Right cardiac atrium (tissue), 5 donors: Measurements from ENCODE around the gene CPPED1. TPM values are rescaled to one million over a fixed set of nuclear protein-coding genes. Genes with fewer than 3 reads are reported as not detected.

Experiments
- ATAC-seq, 2 donors: fragments of 200-7000 bp; cut with Tn5 transposase; one replicate each; pipeline versions ENCODE4 v1.8.0 to v1.9.1; 2020; ENCODE audit warnings: moderate library complexity in 2 of 2, mild to moderate bottlenecking in 1 of 2
- DNase-seq, 3 donors: peaks; one replicate each; pipeline ENCODE4 v3.0.0-alpha.2; 2020
- H3K27ac ChIP-seq: one replicate; pipeline ENCODE4 v1.5.1; 2013; ENCODE audit warnings: mild to moderate bottlenecking, low read length, control low read depth, moderate library complexity
- H3K27me3 ChIP-seq: one replicate; pipeline ENCODE4 v1.6.1; 2013; ENCODE audit not compliant: control insufficient read depth, insufficient read depth
- H3K4me1 ChIP-seq: one replicate; pipeline ENCODE4 v1.6.1; 2013; ENCODE audit warnings: low read length; ENCODE audit not compliant: control insufficient read depth, insufficient read depth
- H3K4me3 ChIP-seq: one replicate; pipeline ENCODE4 v1.5.1; 2013; ENCODE audit warnings: low read length, control low read depth
- H3K9me3 ChIP-seq: one replicate; pipeline ENCODE4 v1.6.1; 2013; ENCODE audit warnings: low read length; ENCODE audit not compliant: control insufficient read depth
- WGBS: extraction: QIAGEN DNeasy Blood & Tissue Kit; methylation state at CpG from one replicate; pipeline ENCODE4 v1.1.7; 2013; 5-methylcytosine and 5-hydroxymethylcytosine counted together
- intact Hi-C, 4 donors: fragments of 100-400 bp; cut with DNase I; formaldehyde crosslinking; loops; one replicate each; pipeline versions ENCODE4 v1.11.0 to v1.14.0; 2022 to 2023
- polyA plus RNA-seq: library from polyadenylated mRNA; stranded (reverse); fragments of 200-250 nt; gene quantifications from one replicate; pipeline ENCODE4 v1.2.3, GENCODE V29; 2013
- total RNA-seq, 4 donors: library from RNA; stranded (reverse); fragmentation: NEBNext Ultra II Directional; extraction: Animal tissue kit (Norgen Biotek cat#: 25700); gene quantifications; one replicate each; pipeline ENCODE4 v1.2.1, GENCODE V29; 2021
- donor health status: healthy with polysubstance abuse.
- donor health status: DM: no; HTN: yes; CAD: no.
- donor health status: DM: no; HTN: no; CAD: no.
- donor health status: DM: no; HTN: yes; CAD: no; lungs with severe emphysema.
- donor health status: DM: yes; HTN: yes; CAD: no.

Gene CPPED1
- total and polyA plus RNA-seq, 5 donors: 6.5 to 13.0 (median 11.7) TPM

DNA sequence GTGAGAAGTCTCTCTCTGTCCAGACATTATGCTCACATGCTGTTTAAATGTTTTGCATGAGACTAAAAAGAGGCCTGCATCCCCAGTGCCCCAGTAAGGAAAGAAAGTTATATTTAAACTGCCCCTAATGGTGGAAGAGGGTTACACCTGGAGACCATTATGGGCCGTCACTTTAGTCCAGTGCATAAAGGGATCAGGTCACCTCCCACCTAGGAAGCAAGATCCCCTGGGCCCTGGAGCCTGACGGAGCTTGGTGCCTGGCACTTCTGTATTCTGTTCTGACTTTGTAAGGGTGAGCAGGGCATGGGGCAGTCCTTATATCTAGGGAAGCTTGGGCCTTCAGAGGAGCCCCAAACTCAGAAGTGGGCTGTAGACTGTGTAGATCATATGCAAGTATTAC, 67.9 kb downstream of the CPPED1 start:
- no peak for ATAC-seq
- Histone ChIP-seq H3K4me1 (no peaks in the 10 kb centered on the region), H3K27ac (no peak overlapping the region), H3K27me3 (no peaks in the 10 kb centered on the region), H3K9me3 (peaks cover 1% of the 10 kb centered on the region), H3K4me3 (no peak overlapping the region)
- intact Hi-C loops: no loop called here
- no peak for DNase-seq
- WGBS: 90% methylated on average over 2 of the region's 2 CpGs

DNA sequence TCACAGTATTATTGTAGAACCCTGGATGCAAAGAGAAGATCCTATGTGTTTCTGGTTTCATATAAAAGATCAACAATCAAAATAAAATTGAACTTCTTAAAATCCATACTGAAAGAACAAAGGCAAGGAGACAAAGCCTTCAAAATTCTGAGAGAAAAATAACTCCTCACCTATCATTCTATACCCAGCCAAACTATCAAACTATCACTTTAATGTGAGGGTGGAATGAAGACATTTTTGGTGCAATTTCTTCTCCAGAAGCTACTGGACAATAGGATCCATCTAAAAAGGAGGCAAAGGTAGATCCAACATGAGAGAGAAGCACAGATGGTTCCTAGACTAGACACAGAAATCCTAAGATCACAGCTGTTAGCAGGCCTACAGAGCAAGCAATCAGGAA, 71.1 kb downstream of the CPPED1 start:
- H3K4me1 ChIP-seq: no peaks in the 10 kb centered on the region
- no peak overlapping the region for H3K27ac ChIP-seq
- no peak overlapping the region for H3K4me3 ChIP-seq
- intact Hi-C loops: no loop called here
- H3K27me3 ChIP-seq: no peaks in the 10 kb centered on the region
- DNase-seq (no peak), ATAC-seq (no peak)
- no peaks in the 10 kb centered on the region for H3K9me3 ChIP-seq

DNA sequence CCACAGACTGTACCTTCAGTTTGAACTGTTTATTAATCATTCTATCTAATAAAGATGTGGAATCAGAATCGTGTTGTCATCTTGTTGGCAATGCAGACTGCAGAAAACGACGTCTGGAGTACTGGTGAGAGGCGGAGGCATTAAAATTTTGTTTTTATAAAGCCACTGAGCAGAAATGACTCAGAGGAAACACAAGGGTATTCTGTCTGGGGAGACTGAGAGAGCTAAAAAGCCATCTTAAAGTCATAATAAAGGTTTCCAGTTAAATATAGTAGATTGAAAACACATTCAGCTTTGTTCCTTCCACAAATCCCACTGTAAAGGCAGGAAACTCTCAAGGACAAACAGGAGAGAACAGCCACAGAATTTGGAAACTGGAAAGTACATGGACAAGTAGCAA, 74.2 kb downstream of the CPPED1 start:
- H3K9me3 ChIP-seq: no peaks in the 10 kb centered on the region
- H3K27me3 ChIP-seq: no peaks in the 10 kb centered on the region
- H3K4me3 ChIP-seq: no peak overlapping the region
- ATAC-seq: no peak
- H3K27ac ChIP-seq: no peak overlapping the region
- DNase-seq: no peak
- no peaks in the 10 kb centered on the region for H3K4me1 ChIP-seq
- 47% methylated on average over 4 of the region's 4 CpGs for WGBS
- intact Hi-C loops: no loop called here

DNA sequence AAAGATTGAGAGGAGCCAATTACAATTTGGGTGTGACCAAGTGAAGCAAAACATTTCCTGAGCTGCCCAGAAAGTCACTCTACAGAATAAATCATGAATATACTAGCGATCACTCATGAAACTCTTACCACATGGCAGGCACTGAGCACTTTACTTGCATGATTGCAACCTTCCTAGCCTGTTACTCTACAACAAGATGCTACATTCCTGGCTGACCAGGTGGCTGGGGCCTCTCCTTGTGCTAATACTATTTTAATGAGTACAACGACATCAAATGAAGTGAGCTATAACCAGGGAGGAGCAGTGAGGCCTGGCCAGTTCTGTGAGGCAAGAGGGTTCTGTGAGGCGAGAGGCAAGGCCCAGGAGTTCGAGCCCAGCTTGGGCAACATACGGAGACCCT, 75.2 kb downstream of the CPPED1 start:
- intact Hi-C loops: no loop called here
- Histone ChIP-seq H3K4me3 (no peak overlapping the region), H3K27ac (no peak overlapping the region), H3K4me1 (no peaks in the 10 kb centered on the region), H3K27me3 (no peaks in the 10 kb centered on the region), H3K9me3 (no peaks in the 10 kb centered on the region)
- WGBS: 85% methylated on average over 5 of the region's 5 CpGs
- ATAC-seq (no peak), DNase-seq (no peak)

DNA sequence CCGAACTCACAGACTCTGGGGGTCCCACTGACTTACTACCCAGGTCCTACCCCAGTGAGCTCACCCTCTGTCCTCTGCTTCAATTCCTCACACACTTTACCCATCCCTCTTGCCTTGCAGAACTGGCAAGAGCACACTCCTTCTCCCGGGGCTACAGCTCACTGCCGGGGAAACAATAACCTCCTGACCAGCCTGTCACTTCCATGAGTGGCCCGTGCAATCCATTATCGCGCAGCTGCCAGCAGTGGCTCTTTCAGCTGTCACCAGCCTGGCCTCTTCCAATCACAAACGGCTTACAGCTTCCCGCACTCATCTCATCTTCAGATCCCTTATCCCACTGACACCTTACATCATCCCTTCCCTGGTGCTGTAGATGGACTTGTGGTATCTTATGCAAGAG, 79.5 kb downstream of the CPPED1 start:
- H3K4me1 ChIP-seq: no peaks in the 10 kb centered on the region
- intact Hi-C loops: no loop called here
- peak; percentile 66 to 70 for ATAC-seq
- H3K27ac ChIP-seq: no peak overlapping the region
- peak in 1 of 3 donors; percentile 49 for DNase-seq
- H3K4me3 ChIP-seq: no peak overlapping the region
- WGBS: 60% methylated on average over 8 of the region's 8 CpGs
- H3K9me3 ChIP-seq: no peaks in the 10 kb centered on the region
- H3K27me3 ChIP-seq: no peaks in the 10 kb centered on the region

DNA sequence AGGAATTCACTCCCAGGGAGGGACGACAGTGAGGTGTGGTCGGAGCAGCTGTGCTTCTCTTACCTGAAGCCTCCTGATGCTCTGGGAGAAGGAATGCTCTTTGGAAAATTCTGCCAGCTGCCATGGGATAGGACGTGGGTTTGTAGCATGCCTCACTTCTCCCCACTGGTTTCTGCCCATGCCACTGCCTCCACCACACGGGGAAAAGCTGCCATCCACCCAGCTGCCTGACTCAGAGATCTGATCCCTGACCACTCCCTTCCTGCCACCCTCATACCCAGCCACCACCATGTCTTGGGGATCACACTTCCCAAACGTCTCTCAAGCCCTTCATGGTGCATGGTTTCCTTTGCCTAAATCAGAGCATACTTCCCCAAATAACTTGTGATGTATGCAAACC, 80.0 kb downstream of the CPPED1 start:
- Histone ChIP-seq H3K27me3 (no peaks in the 10 kb centered on the region), H3K27ac (no peak overlapping the region), H3K9me3 (no peaks in the 10 kb centered on the region), H3K4me3 (no peak overlapping the region), H3K4me1 (no peaks in the 10 kb centered on the region)
- DNase-seq: no peak
- WGBS: 73% methylated on average over 5 of the region's 5 CpGs
- intact Hi-C loops: no loop called here
- ATAC-seq: peak in 1 of 2 donors; percentile 16

DNA sequence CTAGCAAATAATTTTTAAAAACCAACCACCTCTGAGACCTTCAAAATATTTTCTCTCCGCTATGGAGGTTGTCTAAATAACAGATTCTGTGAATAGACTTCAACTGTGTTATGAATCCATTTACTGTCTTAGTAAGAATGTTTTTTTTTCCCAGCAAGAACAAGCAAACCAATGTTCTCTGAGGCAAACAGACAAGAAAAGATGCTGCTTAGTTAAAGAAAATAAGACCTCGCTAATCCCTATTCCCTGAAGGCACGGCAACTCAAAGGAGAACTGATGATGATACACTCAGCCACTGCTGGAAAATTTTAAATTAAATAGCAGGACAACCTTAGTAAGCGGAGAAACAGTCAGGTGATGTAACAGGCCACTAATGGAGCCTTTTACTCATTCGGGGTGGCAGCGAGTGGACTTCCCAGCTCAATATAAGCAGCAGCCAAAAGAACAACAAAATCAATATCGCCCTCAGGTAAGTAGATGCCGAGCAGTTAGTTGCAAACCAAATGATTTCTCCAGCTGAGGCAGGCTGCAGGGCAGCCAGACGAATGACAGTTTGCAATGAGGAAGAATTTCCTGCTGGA, 81.8 kb downstream of the CPPED1 start:
- ATAC-seq: no peak

DNA sequence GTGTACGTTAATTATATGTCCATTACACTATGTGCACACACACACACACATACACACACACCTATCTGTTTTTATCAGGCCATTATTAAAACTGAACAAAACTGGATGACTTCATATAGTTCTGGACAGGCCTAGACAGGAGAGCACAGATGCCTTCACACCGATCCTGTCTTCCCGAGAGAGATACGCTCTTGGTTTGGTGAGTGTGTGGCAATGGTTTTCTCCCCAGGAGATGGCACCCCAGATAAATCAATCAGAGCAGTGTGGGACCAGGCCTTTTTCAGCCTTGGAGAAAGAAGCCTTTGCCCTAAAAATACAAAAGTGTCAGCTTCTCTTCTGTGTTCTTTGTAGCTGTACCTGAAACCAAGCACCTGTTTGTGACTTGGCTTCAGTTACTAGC, 83.7 kb downstream of the CPPED1 start:
- Histone ChIP-seq H3K27ac (no peak overlapping the region), H3K27me3 (no peaks in the 10 kb centered on the region), H3K4me3 (no peak overlapping the region), H3K4me1 (no peaks in the 10 kb centered on the region), H3K9me3 (no peaks in the 10 kb centered on the region)
- intact Hi-C loops: no loop called here
- WGBS: 92% methylated on average over 4 of the region's 4 CpGs
- ATAC-seq (no peak), DNase-seq (no peak)

More for the DNA sequence above, 81.8 kb downstream of the CPPED1 start:
- no peaks in the 10 kb centered on the region for H3K9me3 ChIP-seq
- no peaks in the 10 kb centered on the region for H3K27me3 ChIP-seq
- intact Hi-C loops: no loop called here
- no peak overlapping the region for H3K4me3 ChIP-seq
- WGBS: 86% methylated on average over 9 of the region's 9 CpGs
- H3K27ac ChIP-seq: no peak overlapping the region
- no peak for DNase-seq
- H3K4me1 ChIP-seq: no peaks in the 10 kb centered on the region

DNA sequence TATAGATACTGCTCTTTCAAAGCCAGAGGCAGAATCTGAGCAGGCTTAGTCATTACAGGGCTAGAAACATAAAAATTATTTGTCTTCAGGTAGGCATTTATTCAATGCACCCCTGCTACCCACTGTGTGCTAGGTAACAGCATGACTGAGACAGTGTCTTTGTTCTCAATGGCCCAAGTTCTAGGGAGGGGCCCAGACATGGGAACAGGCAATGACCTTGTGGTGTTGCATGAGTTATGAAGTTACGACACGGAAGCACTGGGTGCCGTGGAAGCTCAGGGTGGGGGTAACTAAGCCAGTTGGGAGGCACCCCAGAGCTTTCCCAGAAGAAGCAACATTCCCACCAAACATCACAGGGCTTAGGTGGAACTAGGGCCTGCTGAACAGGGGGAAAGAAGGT, 87.0 kb downstream of the CPPED1 start:
- no peak for ATAC-seq
- H3K9me3 ChIP-seq: no peaks in the 10 kb centered on the region
- no peaks in the 10 kb centered on the region for H3K27me3 ChIP-seq
- H3K4me3 ChIP-seq: no peak overlapping the region
- H3K4me1 ChIP-seq: no peaks in the 10 kb centered on the region
- intact Hi-C loops: no loop called here
- no peak overlapping the region for H3K27ac ChIP-seq
- 87% methylated on average over 3 of the region's 3 CpGs for WGBS
- no peak for DNase-seq

DNA sequence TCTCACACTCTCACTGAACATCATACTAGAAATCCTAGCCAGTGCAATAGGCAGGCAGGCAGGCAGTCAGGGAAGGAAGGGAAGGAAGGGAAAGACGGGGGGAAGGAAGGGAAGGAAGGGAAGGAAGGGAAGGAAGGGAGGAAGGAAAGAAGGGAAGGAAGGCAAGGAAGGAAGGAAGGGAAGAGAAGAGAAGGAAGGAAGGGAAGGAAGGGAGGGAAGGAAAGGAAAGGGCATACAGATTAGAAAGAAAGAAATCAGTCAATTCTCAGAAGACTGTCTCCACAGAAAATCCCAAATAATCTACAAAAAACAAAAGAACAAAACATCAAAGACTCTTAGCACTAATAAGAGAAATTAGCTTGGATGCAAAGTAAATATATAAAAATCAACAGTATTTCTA, 93.9 kb downstream of the CPPED1 start:
- intact Hi-C loops: no loop called here
- no peak overlapping the region for H3K4me3 ChIP-seq
- no peaks in the 10 kb centered on the region for H3K27me3 ChIP-seq
- no peak overlapping the region for H3K27ac ChIP-seq
- H3K4me1 ChIP-seq: no peaks in the 10 kb centered on the region
- WGBS: 38% methylated on average over 1 of the region's 1 CpG
- no peaks in the 10 kb centered on the region for H3K9me3 ChIP-seq
- ATAC-seq (no peak), DNase-seq (no peak)

DNA sequence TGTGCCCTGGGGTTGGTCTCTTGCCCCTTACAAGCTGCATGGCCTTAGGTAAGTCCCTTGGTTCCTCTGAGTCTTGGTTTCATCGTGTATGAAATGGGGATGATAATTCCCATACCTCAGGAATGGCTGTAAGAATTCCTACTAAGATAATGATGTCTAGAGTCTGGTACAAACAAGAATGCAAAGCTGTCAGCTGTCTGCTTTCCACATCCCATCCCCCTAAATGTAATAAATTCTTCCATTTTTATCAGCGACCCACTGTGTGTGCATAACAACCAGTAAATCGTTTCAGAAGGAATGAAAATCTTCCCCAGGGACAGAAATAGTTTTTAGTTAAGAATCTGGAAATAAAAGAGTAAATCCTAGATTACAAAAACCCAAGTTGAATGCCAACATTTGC, 95.4 kb downstream of the CPPED1 start:
- no peak overlapping the region for H3K27ac ChIP-seq
- H3K4me1 ChIP-seq: no peaks in the 10 kb centered on the region
- intact Hi-C loops: no loop called here
- no peak for DNase-seq
- no peaks in the 10 kb centered on the region for H3K27me3 ChIP-seq
- 55% methylated on average over 3 of the region's 3 CpGs for WGBS
- ATAC-seq: no peak
- H3K4me3 ChIP-seq: no peak overlapping the region
- no peaks in the 10 kb centered on the region for H3K9me3 ChIP-seq

DNA sequence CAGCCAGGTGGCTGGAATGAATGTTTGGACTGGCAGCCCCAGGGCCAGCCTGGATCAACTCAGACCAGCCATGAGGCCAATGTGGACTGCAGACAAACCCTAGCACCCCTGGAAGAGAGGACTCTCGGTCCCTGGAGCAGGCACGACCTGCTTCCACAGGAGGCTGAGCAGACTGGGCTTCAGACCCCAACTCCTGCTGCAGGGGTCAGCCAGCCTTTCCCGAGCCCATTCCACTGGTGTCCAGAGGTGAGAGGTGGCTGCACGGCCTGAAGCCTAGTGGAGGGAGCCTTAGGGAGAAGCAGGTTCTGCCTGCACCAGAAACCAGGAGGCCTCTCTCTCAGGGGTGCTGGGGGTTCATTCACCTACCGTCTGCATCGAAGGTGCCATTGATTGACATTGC, 97.1 kb downstream of the CPPED1 start:
- Histone ChIP-seq H3K4me1 (no peaks in the 10 kb centered on the region), H3K4me3 (no peak overlapping the region), H3K27ac (no peak overlapping the region), H3K9me3 (no peaks in the 10 kb centered on the region), H3K27me3 (no peaks in the 10 kb centered on the region)
- DNase-seq: no peak
- no peak for ATAC-seq
- WGBS: 91% methylated on average over 6 of the region's 6 CpGs
- intact Hi-C loops: no loop called here
